NCI-H2196 (cell line): ENCODE results near the gene CTTN.

Source experiments
- DNase-seq: peaks from one replicate; lab custom pipeline; 2025; ENCODE audit not compliant: unreplicated experiment; lab: John Stamatoyannopoulos, UW

The CTTN gene

GRCh38 chr11:70397983-70398833 is at the start of gene CTTN:
CTTN (plus strand) TSS chr11:70398529; CDS start chr11:70407298, 8,769 bp downstream.
- DNase-seq, result peak; percentile 77

DNA sequence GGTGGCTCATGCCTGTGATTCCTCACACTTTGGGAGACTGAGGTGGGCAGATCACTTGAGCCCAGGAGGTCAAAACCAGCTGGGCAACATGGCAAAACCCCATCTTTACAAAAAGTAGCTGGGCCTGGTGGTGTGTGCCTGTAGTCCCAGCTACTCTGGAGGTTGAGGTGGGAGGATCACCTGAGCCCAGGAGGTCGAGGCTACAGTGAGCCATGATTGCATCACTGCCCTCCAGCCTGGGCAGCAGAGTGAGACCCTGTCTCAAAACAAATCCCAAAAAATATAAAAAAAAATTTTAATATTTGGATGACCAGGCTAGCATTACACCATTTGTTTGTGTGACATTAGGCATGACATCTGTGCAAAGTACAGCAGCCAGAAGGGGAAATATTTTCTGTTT is 49.7 kb upstream of the CTTN start:
- DNase-seq, result no peak

GRCh38 chr11:70351646-70352045 is 46.7 kb upstream of the CTTN start:
- no peak for DNase-seq

DNA sequence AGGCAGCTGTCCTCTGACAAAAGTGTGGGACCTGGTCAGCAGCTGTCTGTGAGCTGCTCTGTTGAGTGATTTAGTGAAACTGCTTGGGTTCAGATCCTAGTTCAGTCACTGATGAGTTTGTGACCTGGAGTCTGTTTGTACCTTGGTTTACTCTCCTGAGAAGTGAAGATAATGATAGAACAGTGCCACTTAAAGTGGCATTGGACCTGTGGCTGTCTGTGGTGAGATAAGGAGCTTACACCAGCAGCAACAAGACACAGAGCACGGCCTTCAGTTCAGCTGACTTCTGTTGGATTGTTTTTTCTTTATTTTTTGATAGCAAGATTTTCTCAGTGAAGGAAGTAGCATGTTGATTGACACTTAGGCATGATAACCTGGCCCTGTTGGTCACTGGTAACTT is 46.2 kb upstream of the CTTN start:
- DNase-seq, result no peak

- no peak for DNase-seq
These were observed 45.7 kb upstream of the CTTN start for GRCh38 chr11:70352601-70353000.

- no peak for DNase-seq
These were observed 45.0 kb upstream of the CTTN start for GRCh38 chr11:70353329-70353728.

GRCh38 chr11:70353900-70354568 is 44.3 kb upstream of the CTTN start:
- DNase-seq, result no peak

GRCh38 chr11:70354629-70355028 is 43.7 kb upstream of the CTTN start:
- DNase-seq, result no peak

- no peak for DNase-seq
These were observed 39.6 kb upstream of the CTTN start for GRCh38 chr11:70358753-70359152.

GRCh38 chr11:70359451-70360205 is 38.7 kb upstream of the CTTN start:
- no peak for DNase-seq

DNA sequence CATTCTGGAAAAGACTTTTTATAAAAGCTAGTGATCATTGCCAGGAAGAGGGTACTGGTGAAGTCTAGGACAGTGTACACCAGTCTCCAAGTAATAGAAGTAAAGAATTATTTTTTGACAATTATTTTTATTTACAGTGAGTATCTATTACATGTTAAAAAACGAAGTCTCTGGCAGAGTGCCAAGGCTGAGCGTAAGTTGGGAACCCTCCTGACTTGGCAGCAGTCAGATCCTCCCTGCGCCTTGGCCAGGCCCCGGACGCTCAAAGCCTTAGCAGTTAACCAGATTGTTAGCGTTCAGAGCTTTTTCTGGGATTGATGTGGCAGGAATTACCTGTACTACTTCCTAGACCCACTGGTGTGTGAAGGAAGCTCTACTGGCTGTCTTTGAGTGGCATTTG is 38.1 kb upstream of the CTTN start:
- DNase-seq, result peak; percentile 28

DNA sequence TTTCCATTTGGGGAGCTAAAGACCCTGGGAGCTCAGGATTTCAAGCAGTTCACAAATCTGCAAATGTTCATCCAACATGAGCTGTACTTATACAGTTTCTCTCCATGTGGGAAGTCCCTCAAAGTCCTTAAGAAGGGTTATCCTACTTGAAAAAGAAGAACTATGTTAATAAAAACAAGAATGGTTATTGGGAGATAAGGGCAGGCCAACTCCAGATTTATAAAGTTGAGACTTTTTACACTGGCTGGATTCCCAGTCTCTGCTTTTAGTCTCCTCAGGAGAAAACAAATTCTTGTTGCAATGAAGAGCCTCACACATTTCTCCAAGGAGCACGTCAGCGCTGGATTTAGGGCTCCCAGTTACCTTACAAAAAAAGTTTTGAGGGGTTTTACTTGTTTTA is 34.2 kb upstream of the CTTN start:
- DNase-seq, result no peak

DNA sequence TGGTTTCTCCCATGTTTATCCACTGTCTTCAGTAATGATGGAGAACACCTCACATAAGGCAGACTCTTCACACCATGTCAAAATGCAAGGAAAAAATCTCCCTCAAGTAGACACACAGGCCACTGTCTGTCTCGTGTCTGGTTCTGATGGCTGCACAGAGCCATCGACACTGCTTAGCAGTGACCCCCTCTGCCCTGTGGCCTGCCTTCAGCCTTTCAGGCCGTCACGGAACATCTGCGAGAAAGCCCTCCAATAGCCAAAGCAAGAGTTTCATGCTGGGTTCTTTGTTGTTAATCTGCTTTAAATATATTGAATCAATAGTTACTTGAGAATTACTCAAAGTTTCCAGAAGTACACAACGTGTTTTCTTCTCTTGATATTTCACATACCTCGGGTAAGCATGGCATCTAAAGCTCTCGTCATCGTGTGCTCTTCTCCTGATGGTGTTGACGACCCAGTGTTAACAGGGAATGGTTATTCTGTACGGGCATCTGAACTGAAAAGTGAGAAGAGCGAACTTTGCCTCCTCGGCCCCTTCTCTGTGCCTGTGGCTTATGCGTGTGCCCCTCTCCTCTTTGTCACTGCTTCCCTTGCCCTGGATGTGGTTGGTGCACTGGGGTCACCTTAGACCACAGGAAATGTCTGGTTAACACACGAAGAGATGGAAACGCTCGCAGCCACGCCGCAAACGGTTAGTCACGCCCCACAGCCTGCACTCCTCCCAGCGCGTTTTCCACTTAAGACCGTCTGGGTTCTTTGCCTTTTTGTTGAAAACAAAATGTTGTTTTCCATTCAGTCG is 33.4 kb upstream of the CTTN start:
- no peak for DNase-seq

DNA sequence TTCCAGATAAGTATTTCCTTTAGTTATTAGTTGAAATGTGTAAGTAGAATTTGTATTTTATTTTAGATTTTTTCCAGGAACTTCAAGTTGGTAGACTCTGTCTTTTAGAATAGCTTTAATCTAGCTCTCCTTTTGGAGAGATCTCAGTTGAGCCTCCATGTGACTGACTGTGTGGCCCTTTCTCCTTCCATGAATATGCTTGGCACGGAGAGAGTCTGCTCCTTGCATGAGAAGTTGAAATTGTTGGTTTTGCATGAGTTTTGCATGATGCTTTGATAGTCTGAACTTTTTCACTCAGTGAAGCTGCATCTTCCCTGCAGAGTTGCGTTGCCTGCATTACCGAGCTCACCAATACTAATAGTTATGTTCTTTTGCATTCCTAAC is 32.8 kb upstream of the CTTN start:
- DNase-seq, result no peak

DNA sequence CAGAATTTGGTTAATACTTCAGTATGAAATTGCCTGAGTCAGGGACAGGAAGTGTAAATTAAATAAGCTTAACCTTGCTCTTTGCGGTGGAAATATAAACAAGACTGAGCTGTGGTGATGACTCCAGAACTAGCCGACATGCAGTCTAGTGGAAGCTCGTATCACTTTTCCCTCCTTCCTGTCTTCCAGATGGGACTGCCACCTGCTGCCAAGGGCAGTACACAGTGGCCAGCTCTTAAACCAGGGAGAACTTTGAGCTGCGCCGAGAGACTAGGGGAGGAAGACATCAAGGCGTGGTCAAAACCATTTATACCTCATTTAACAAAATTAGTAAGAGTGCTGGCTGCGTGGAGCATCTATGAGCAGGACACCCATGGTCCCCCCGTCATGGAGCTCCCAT is 31.3 kb upstream of the CTTN start:
- peak; percentile 73 for DNase-seq

DNA sequence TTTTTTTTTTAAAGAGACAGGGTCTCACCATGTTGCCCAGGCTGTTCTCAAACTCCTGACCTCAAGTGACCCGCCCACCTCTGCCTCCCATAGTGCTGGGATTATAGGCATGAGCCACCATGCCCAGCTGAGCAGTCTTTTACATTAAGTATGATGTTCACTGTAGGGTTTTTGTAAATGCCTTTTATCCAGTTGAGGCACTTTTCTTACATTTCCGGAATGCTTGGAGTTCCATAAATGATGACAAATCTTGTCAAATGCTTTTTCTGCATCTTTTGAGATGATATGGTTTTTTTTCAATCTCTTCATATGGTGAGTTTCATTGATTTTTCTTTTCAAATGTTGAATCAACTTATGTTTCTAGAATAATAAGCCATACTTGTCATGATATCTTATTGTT is 29.4 kb upstream of the CTTN start:
- DNase-seq, result no peak

GRCh38 chr11:70371241-70371640 is 27.1 kb upstream of the CTTN start:
- no peak for DNase-seq

DNA sequence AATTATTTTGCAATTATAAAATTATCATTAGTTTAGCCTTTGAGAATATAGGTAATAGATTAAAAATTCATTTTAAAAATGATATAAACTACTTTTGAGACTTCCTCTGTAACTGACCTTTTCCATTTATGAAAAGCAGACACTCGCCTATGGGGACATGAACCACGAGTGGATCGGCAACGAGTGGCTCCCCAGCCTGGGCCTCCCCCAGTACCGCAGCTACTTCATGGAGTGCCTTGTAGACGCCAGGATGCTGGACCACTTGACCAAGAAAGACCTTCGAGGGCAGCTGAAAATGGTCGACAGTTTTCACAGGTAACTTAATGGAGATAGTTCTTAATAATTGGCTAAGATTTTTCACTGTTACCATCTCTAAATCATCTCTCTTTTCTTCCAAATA is 26.3 kb upstream of the CTTN start:
- DNase-seq, result no peak

GRCh38 chr11:70376621-70377020 is 21.7 kb upstream of the CTTN start:
- no peak for DNase-seq

GRCh38 chr11:70377645-70378044 is 20.7 kb upstream of the CTTN start:
- DNase-seq, result no peak

DNA sequence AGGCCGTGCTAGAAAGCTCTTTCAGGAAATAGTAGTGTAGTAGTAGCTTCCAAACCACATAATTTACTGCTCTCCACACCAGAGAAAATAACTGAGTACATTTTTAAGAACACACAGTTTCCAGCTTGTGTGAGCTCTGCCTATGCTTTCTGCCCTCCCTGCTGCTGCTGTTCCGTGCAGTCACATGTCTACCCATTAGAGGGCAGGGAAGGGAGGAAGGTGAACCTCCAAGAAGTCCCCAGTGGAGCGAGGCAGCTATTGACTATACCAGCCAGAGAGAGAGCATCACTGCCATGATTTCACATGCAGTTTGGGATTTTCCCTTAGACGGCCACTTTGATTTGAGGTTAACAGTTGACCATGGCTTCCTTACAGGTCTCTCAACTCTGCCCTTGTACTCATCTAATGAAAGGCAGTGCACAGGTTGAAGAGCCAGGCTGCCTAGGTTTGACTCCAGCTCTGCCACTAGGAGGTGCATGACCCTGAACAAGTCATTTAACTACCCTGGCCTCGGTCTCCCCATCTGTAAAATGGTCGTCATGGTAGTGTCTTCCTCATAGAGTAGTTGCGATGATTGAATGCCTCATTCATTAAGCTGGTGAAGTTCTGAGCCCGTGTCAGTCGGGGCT is 19.7 kb upstream of the CTTN start:
- DNase-seq, result no peak
